Measurements from ENCODE around the gene RGS6.

The RGS6 gene

DNA sequence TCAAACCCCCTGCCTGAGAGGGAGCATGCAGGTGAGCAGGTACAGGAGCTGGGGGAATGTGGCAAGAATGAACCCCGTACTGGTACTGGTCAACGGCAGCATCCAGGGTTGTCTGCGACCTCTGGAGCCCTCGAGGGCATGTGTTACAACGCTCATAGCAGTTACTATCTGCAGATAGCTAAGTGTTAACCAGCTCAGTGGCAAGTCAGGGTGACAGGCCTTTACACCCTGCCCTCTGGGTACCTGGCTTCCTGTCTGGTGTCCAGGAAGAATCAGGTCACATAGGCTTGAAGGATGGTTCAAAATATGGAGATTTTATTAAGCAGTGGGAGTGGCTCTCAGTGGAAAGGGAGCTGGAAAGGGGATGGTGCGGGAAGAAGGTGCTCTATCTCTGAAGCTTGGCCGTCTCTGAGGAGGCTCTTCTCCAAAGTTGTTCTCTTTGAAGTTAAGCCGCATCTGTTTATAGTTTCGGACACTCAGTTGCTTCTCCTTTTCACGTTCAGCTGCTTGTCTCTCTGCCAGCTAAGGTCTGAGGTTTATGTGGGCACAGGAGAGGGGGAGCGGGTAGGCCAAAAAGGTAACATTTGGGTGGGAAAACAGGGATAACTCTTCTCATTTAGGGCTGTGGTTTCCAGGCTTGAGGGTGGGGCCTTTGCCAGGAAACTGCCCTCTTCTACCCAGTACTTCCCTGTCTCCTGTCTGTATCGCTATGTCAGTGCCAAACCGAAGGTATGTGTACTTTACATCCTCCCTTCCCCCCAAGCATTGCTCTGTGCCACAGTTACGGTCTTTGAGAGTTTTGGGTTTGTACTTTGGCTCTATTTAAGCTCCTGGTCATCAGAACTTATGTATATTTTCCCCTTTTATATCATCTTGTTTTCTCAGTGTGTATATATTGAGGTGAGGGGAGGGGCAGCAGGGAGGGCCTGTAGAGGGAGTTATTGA is 305.8 kb downstream of the RGS6 start:
- no peak for DNase-seq (ENCODE audit: low read depth in 3 of 3, low spot score in 1 of 3)

DNA sequence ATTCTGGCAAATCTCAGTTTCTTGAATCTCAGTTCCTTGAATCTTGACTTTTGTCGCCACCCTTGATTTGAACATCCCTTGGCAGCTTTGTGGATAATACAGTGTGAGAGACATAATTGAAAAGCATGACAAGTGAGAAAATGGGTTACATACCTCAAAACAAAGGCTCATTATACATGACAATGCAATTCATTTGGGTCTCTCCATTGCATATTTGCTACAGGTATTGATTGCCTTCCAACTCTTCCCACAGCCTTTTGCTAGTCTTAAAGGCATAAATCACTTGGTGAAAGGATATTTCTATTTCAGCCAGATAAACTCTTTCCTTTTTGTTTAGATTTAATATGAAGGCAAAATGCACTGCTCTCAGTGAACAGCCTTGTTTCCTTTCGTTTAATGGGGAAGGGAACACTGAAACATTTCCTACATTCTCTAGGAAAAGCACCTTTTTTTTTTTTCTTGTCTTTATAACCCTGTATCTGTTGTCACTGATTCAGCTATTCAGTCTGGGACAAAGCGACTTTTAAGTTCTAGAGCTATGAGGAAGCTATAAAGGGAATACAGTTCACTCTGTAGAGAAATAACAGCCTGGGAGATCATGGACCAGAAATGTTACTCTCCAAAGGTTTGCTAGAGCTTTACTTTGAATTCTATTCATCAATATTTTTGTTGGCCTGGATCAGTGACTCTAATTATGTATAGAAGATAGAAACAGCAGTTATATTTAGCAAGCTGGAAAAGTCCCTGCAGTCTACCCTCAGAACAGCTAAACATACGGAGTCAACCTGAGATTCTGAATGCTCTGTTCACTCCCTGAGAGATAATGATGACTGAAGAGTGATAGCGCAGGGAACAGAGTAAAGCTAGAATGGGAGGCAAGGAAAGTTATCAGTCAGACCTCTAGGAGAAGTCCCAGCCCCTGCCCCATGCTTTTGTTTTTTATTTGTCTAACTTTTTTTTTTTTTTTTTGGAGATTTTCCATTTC is 311.4 kb downstream of the RGS6 start:
- DNase-seq (ENCODE audit: low read depth in 3 of 3, low spot score in 1 of 3) = no peak

DNA sequence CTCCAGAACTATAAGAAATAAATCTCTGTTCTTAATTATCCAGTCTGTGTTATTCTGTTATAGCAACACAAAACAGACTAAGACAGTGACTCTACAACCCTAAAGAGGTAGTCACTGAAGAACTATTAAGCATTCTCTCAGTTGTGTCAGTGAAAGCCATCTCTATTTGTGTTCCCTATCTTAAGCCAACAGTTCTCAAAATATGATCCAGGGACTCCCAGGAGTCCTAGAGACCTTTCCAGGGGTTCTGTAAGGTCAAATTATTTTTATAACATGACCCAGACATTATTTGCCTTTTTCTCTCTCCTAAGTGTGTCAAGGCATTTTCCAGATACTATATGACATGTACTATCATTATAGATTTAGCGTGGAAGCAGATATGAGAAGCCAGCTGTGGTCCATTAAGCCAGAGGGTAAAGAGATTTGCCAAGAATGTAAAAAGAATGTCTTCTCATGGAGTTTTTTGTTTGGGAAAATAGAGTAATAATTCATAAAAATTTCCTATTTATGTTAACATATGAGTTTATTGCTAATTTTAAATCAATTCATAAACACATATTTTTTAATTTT is 315.8 kb downstream of the RGS6 start:
- DNase-seq (ENCODE audit: low read depth in 3 of 3, low spot score in 1 of 3) = no peak

DNA sequence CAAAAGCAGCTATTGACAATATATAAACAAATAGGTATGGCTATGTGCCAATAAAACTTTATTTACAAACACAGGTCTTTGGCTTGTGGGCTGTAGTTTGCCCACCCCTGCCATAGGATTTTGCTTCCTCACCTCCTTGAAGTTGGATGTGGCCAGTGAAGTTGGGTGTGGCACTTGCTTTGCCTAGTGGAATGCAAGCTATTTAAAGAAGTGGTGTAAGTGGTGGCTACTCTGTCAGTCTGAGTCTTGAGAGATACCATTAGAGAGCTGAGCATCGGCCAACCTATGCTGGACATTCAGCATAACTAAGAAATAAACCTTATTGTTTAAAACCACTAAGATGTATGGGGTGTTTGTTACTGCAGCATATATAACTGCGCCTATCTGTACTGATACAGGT is 321.3 kb downstream of the RGS6 start:
- no peak for DNase-seq (ENCODE audit: low read depth in 3 of 3, low spot score in 1 of 3)

DNA sequence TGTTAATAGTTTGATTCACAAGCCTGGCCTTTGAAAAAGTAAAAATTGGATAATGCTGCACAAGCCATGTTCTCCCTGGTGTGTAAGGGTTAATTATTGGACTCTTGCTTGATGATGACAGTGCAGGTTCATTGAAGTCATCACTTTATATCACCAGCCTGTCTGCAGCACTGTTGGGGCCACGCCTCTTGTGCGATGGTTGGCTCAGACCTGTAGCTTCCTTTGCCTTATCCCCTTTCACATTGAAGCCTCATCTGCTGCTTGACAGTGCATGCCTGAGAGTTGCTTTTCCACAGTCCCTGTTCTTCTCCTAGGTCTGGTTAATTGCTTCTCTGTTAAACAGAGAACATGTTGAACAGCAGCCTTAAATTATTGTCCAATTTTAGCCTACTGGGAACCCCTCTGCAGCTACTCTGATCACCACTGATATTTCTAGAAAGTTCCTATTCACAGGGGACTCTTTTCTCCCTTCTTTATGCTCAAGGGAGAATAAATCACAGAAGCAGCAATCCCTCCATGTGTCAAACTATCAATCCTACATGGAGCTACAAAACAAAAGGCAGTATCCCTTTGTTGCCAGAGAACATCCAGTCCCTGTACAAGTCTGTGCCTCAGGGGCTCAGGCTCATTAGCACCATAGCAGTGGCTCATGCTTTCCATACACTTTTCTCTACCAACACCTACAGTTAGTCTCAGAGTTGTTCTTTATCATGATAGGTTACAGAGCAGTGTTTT is 322.1 kb downstream of the RGS6 start:
- no peak for DNase-seq (ENCODE audit: low read depth in 3 of 3, low spot score in 1 of 3)

DNA sequence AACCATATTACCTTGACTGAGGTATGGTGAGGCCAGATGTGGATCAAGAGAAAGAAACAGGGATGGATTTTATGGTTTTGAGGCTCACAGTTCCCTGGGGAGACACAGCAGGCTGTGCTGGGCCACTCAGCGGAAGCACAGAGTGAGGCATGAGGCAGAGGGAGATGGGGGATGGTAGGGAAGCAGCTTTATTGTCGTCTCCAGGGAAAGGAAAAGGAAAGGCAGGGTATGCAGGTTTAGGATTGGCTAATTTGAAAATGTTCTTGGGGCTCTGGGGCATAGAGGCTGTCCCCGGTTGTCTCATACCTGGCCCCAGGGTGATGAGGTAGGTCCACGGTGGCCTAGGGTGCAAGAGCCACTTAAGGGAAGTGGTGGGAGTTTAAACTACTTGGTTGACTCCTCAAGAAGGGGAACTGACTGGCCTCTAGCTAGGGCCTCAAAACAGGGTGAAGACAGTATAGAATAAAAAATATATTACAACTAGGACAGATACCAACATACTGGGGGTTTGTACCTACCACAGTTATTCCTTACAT is 322.8 kb downstream of the RGS6 start:
- no peak for DNase-seq (ENCODE audit: low read depth in 3 of 3, low spot score in 1 of 3)

DNA sequence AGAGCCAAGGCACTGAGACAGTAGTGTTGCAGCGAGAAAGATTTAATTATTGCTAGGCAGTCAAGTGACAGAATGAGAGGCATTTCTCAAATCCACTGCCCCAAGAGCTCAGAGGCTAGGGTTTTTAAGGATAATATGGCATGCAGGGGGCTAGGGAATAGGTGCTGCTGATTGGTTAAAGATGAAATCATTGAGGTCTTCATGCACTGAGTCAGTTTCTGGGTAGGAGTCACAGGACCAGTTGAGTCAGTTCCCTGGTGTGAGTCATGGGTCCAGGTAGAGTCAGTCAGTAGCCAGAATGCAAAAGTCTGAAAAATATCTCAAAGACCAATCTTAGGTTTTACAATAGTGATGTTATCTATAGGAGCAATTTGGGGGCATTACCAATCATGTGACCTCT is 323.8 kb downstream of the RGS6 start:
- DNase-seq (ENCODE audit: low read depth in 3 of 3, low spot score in 1 of 3) = no peak

DNA sequence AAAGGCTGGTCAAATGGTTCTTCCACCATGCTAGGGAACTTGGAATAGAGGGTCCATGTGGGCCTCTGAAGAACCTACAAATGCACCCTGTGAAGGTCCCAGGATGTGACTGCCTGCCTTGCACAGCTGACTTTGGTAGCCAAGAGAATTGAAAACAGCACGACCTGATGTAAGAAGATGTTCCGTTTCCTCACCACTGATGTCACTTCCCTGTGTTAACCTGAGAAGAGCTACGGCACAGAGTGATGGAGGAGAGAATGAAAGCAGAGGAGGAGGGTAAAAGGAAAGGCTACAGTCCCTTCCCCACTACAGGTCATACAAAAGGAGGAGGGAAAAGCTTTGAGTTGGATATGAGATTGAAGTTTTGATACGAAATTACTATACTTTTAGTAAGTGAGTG is 328.8 kb downstream of the RGS6 start:
- DNase-seq (ENCODE audit: low read depth in 3 of 3, low spot score in 1 of 3) = no peak

DNA sequence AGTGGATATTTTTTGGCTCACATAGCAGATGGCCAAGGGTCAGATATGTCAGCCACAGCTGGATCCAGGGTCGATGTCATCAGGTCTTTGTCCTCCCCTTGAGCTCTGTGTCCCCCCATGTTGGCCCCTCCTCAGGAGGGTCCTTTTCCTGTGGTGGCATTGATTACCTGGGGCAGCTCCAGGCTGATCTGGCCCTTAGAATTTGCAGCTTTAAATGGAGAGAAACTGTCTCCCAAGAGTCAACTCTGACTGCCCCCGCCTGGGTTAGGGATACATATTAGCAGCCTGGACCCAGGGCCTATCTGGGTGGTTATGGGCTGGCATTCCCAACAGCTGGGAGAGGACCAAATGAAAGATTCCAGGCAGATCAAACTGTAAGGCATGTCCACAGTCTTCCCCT is 330.5 kb downstream of the RGS6 start:
- no peak for DNase-seq (ENCODE audit: low read depth in 3 of 3, low spot score in 1 of 3)

DNA sequence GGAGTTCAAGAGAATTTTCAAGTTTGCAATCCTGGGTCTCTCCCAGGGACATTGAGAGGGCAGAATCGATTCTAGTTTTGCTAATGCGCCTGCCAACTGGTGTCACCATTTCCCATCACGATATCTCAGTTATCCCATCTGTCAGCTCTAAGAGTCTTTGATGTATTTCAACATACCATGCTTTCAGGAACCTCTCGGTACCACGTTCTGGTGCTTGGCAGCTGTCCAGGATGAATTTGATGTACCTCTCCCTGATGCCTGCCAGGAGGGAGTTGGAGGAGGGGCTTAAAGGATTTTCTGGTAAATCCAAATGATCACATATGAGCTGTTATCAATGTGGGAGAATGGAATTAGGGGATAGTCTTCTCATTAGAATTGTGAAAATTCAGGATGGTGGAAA is 332.5 kb downstream of the RGS6 start:
- DNase-seq (ENCODE audit: low read depth in 3 of 3, low spot score in 1 of 3) = no peak

DNA sequence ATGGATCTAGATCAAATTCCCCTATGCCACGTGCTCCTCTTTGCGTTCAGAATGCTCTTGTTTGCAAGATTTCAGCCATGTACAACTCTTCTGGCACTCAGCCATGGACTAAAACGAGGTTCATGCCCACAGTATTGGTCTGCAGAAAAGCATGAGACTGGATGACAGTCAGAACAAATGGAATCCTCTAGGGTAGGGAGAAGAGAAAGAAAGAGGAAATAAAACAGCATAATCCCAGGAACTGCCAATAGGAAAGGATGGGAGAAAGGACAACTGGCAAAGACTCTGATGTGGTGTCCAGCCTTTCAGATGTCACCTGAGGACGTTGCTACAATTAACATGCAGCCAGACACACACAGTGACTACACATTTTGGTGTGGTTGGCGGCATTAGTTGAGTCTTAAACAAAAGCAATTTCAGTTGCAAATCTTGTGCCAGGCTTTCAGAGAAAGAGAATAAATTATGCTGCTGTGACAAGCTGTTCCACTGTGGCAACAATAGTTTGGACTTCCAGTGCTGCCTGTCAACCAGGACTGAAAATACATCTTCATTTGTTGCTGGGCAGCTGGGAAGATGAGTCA is 338.0 kb downstream of the RGS6 start:
- no peak for DNase-seq (ENCODE audit: low read depth in 3 of 3, low spot score in 1 of 3)

DNA sequence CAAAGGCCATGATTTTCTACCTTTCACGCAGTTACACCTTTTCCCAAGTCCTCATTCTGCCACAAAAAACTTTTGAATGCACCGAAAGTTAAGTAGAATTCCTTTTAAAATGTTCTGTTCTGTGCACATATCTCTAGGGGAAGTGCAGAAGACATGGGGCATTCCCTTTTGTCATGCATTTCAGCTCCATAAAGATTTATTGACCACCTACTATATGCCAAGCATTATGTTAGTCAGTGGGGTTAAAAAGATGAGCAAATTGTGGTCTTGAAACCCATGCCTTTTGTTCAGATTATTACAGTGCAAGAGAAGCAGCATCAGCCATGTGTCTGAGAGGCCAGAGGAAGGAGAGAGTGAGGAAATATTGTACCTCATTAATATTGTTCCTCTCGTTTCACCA is 338.5 kb downstream of the RGS6 start:
- no peak for DNase-seq (ENCODE audit: low read depth in 3 of 3, low spot score in 1 of 3)

DNA sequence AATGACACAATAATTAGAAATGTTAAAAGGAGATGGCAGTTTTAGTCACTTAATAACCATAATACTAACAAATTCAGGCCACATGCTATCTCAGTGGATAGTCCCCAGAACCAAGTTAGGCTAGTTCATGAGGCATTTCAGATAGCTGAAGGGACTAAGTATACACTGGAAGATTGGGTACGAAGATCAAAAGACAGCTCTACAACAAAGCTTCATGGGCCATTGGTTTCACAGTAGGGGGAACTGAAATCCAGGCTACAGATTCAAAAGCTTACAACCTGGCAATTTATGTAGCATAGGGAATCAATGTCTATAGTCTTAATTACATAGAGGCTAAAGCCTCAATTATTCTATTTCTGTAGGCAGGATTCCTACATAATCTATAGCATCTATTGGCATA is 343.0 kb downstream of the RGS6 start:
- no peak for DNase-seq (ENCODE audit: low read depth in 3 of 3, low spot score in 1 of 3)

DNA sequence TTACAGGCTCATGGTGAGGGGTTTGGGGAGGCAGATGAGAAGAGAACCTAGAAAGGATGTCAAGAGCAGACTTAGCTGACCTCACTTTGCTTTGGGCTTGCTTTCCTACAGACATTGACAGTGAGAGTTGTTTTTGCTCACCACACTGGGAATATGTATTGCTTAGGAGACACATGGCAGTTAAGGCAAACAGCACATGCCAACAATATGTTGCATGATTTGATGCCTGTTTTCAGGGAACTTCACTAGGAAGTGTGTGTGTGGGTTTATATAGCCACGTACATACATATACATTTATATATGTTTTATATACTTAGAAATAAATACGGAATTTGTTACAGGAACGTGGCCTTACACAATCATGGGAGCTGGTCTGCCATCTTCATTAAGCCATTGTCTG is 346.1 kb downstream of the RGS6 start:
- no peak for DNase-seq (ENCODE audit: low read depth in 3 of 3, low spot score in 1 of 3)

DNA sequence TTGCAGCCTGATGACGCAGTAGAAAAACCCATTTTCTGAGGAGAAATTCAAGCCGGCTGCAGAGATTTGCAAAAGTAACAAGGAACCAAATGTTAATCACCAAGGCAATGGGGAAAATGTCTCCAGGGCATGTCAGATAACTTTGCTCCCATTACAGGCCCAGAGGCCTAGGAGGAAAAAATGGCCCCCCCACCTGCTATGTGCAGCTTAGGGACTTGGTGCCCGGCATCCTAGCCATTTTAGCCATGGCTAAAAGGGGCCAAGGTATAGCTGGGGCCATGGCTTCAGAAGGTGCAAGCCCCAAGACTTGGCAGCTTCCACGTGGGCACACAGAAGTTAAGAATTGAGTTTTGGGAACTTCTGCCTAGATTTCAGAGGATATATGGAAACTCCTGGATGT is 351.9 kb downstream of the RGS6 start:
- DNase-seq (ENCODE audit: low read depth in 3 of 3, low spot score in 1 of 3) = no peak

DNA sequence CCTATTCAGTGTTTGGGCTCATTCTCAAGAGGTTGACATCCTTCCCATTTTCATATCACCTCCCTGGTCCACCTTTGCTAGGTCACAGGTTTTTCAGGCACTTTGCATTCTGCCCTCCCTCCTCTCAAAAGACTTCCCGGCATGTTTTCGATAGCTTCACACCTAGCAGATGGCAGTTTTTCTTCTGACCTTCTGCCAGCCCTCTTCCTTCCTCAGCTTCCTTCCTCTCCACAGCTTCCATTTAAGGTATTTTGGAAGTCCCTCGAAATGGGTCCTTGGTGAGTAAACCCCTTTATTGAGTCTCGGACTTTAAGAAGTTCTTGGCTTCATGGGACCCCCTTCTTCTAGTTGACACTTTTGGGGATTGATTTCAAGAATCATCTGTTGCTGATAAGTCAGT is 358.0 kb downstream of the RGS6 start:
- DNase-seq (ENCODE audit: low read depth in 3 of 3, low spot score in 1 of 3) = no peak

DNA sequence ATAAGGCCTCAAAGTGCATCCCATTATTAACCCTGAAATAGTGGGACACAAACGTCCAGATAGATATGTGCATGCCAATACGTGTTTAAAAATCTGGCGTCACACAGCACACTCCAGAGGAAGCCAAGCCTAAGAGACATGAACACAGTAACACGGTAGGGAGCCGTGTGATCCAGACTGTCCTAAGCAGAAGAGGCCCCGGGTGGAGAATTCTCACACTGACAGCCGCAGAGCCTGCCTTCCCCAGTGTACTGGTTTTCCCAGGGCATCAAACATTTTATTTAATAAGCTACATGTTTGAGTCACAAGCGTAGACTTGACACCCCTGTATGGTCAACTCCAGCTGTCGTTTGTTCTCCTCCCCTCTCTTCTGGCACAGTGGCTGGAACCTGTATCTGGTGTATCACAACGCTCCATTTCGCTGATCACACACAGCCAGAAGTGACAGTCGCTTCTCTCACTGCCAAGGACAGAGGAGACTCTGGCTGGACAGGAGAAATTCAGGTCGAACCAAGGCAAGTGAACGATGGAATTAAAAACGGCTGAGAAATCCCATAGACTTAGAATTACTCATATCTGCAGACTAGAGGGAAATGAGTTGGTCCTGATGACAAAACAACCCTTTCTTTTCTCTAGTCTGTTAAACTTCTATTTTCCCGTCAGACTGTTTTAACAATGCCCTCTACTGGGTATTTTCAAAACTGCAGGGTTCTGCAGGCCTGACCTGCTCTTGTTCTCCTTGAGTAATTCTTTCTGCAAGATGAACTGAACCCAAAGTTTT is 359.9 kb downstream of the RGS6 start:
- no peak for DNase-seq (ENCODE audit: low read depth in 3 of 3, low spot score in 1 of 3)

DNA sequence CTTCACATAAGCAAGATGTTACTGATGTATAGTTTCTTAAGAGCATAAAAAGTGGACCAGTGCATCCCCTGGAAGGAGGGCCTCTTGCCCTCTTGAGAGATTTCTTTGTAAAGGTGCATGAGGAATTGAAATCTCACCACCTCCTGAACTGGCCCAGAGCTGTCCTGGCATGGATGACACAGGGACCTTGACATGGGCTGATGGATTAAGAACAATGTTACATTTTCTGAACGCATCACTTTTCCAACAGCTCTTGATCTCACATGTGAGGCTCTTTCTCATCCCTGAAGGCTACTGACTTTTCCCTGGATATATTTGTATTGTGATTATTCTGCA is 360.4 kb downstream of the RGS6 start:
- no peak for DNase-seq (ENCODE audit: low read depth in 3 of 3, low spot score in 1 of 3)

DNA sequence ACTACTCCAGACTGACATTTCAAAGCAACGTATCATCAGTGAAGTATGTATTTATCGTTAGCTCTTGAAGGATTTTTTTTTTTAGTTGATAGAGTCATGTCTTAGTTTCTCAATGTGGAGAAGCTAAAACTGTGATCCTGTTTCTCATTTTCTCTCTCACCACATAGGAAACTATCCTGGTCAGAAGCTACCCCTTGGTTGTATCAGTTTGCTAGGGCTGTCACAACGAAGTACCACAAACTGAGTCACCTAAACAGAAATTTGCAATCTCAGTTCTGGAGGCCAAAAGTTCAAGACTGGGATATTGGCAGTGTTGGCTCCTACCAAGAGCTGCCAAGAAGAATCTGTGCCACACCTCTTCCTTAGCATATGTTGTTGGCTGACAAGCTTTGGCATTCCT is 369.1 kb downstream of the RGS6 start:
- DNase-seq (ENCODE audit: low read depth in 3 of 3, low spot score in 1 of 3) = no peak

DNA sequence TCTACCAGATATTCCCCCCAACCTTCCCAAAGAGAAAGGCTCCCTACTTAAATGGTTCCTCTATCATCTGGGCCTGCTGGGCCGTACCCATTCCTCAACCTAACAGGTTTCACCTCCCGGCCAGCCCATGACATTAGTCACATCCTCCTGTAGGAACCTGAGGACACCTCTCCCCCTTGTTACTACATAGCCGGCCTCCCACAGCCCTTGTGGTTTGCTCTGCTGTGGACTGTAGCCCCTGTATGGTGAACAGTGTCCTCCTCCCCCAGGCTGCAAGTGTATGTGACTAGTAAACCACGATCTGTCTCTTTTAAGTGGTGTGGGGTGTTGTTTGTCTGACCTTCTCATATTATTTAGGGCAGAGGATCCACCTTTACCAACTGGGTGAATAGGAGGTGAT is 371.7 kb downstream of the RGS6 start:
- DNase-seq (ENCODE audit: low read depth in 3 of 3, low spot score in 1 of 3) = no peak
